Measurements from ENCODE around the gene SLC8A3. TPM values are rescaled to one million over a fixed set of nuclear protein-coding genes. Genes with fewer than 3 reads are reported as not detected.

Gene SLC8A3
- polyA plus RNA-seq, 1 donor from 2014 or later, result not detected

GRCh38 chr14:70004791-70005190 lies 184.0 kb downstream of the SLC8A3 start:
- no peak overlapping the region for H3K27ac Mint-ChIP-seq
- no peaks in the 10 kb centered on the region for H3K9me3 Mint-ChIP-seq
- no peak overlapping the region for H3K4me3 Mint-ChIP-seq
- peaks cover 1 to 12% (median 9%) of the 10 kb centered on the region in 3 donors for H3K4me1 Mint-ChIP-seq
- H3K36me3 Mint-ChIP-seq, result no peaks in the 10 kb centered on the region
- H3K27me3 Mint-ChIP-seq, result peaks cover 2% of the 10 kb centered on the region

GRCh38 chr14:70002589-70003346 lies 186.0 kb downstream of the SLC8A3 start:
- H3K4me3 Mint-ChIP-seq, result no peak overlapping the region
- peaks cover 2% of the 10 kb centered on the region for H3K27me3 Mint-ChIP-seq
- H3K27ac Mint-ChIP-seq, result no peak overlapping the region
- peaks cover 1 to 6% (median 4%) of the 10 kb centered on the region in 3 donors for H3K4me1 Mint-ChIP-seq
- no peaks in the 10 kb centered on the region for H3K36me3 Mint-ChIP-seq
- H3K9me3 Mint-ChIP-seq, result no peaks in the 10 kb centered on the region

GRCh38 chr14:70000601-70001000 lies 188.2 kb downstream of the SLC8A3 start:
- Mint-ChIP-seq H3K27me3 (peaks cover 2% of the 10 kb centered on the region), H3K4me1 (peaks cover 0 to 3% (median 1%) of the 10 kb centered on the region in 3 donors), H3K9me3 (no peaks in the 10 kb centered on the region), H3K36me3 (no peaks in the 10 kb centered on the region), H3K4me3 (no peak overlapping the region), H3K27ac (no peak overlapping the region)

GRCh38 chr14:69999261-69999674 lies 189.5 kb downstream of the SLC8A3 start:
- no peaks in the 10 kb centered on the region for H3K36me3 Mint-ChIP-seq
- H3K4me3 Mint-ChIP-seq, result no peak overlapping the region
- H3K4me1 Mint-ChIP-seq, result peaks cover 0 to 3% (median 1%) of the 10 kb centered on the region in 3 donors
- no peak overlapping the region for H3K27ac Mint-ChIP-seq
- H3K27me3 Mint-ChIP-seq, result peaks cover 2% of the 10 kb centered on the region
- no peaks in the 10 kb centered on the region for H3K9me3 Mint-ChIP-seq

GRCh38 chr14:69997849-69998248 lies 190.9 kb downstream of the SLC8A3 start:
- Mint-ChIP-seq H3K4me1 (peaks cover 0 to 3% (median 1%) of the 10 kb centered on the region in 3 donors), H3K9me3 (peaks cover 0 to 2% (median 0%) of the 10 kb centered on the region in 3 donors), H3K4me3 (no peak overlapping the region), H3K27me3 (peaks cover 3% of the 10 kb centered on the region), H3K27ac (no peak overlapping the region), H3K36me3 (no peaks in the 10 kb centered on the region)

- Mint-ChIP-seq H3K9me3 (peaks cover 0 to 2% (median 0%) of the 10 kb centered on the region in 3 donors), H3K4me1 (peaks cover 0 to 3% (median 1%) of the 10 kb centered on the region in 3 donors), H3K4me3 (no peak overlapping the region), H3K36me3 (no peaks in the 10 kb centered on the region), H3K27me3 (peaks cover 3% of the 10 kb centered on the region), H3K27ac (no peak overlapping the region)
Observed at GRCh38 chr14:69996216-69996615, 192.5 kb downstream of the SLC8A3 start.

Other genes starting within 250 kb of the SLC8A3 start
- 59.2 TPM for gene COX16, start 170.7 kb upstream of the SLC8A3 start, polyA plus RNA-seq
- 13.7 TPM for gene SYNJ2BP, start 228.1 kb upstream of the SLC8A3 start, polyA plus RNA-seq